ENCODE data around the gene GPR162. TPM values are rescaled to one million over a fixed set of nuclear protein-coding genes. Genes with fewer than 3 reads are reported as not detected.

GPR162 gene
- total and polyA plus RNA-seq, 4 donors, result 0.59 to 2.4 (median 1.7) TPM

GRCh38 chr12:6854036-6854435 is 32.4 kb downstream of the GPR162 start:
- Histone ChIP-seq H3K4me3 (ENCODE audit: low read depth in 1 of 3, low read length in 3 of 3) (no peak overlapping the region), H3K4me1 (ENCODE audit: control insufficient read depth in 4 of 4, insufficient read depth in 4 of 4, low read length in 3 of 4) (peaks cover 7 to 23% (median 13%) of the 10 kb centered on the region in 4 donors), H3K27me3 (ENCODE audit: control insufficient read depth in 4 of 4, insufficient read depth in 4 of 4, low read length in 3 of 4) (no peaks in the 10 kb centered on the region), H3K27ac (ENCODE audit: low read depth in 1 of 2, low read length in 2 of 2) (no peak overlapping the region), H3K9ac (ENCODE audit: low read depth in 1 of 2, low read length in 2 of 2) (no peak overlapping the region), H3K36me3 (ENCODE audit: control insufficient read depth in 4 of 4, insufficient read depth in 3 of 4, low read depth in 1 of 4, low read length in 3 of 4) (peaks cover 11 to 35% (median 25%) of the 10 kb centered on the region in 4 donors), H3K9me3 (ENCODE audit: control insufficient read depth in 4 of 4, low read length in 3 of 4) (no peaks in the 10 kb centered on the region)
- no peak for TF ChIP-seq ZBTB33 (IDR thresholded peaks at IDR 0.05)
- no peak for TF ChIP-seq REST (IDR thresholded peaks at IDR 0.05)
- TF ChIP-seq ATF3 (IDR thresholded peaks at IDR 0.05), result no peak
- 59% methylated on average over 6 of the region's 6 CpGs for WGBS
- DNase-seq (ENCODE audit: low spot score), result no peak

GRCh38 chr12:6855322-6855721 is 33.7 kb downstream of the GPR162 start:
- H3K27ac ChIP-seq (ENCODE audit: low read depth in 1 of 2, low read length in 2 of 2), result no peak overlapping the region
- no peak for DNase-seq (ENCODE audit: low spot score)
- no peak overlapping the region for H3K4me3 ChIP-seq (ENCODE audit: low read depth in 1 of 3, low read length in 3 of 3)
- peaks cover 7 to 23% (median 13%) of the 10 kb centered on the region in 4 donors for H3K4me1 ChIP-seq (ENCODE audit: control insufficient read depth in 4 of 4, insufficient read depth in 4 of 4, low read length in 3 of 4)
- WGBS, result 95% methylated on average over 14 of the region's 14 CpGs
- H3K36me3 ChIP-seq (ENCODE audit: control insufficient read depth in 4 of 4, insufficient read depth in 3 of 4, low read depth in 1 of 4, low read length in 3 of 4), result peaks cover 15 to 46% (median 30%) of the 10 kb centered on the region in 4 donors
- no peaks in the 10 kb centered on the region for H3K9me3 ChIP-seq (ENCODE audit: control insufficient read depth in 4 of 4, low read length in 3 of 4)
- TF ChIP-seq GABPA (IDR thresholded peaks at IDR 0.05 in 1 of 2, conservative IDR thresholded peaks at IDR 0.05 in 1 of 2), result no peak
- TF ChIP-seq RXRA (IDR thresholded peaks at IDR 0.05), result no peak
- no peak for TF ChIP-seq ZBTB33 (IDR thresholded peaks at IDR 0.05)
- no peak for TF ChIP-seq JUND (IDR thresholded peaks at IDR 0.05)
- TF ChIP-seq HNF4G (IDR thresholded peaks at IDR 0.05), result no peak
- TF ChIP-seq TAF1 (conservative IDR thresholded peaks at IDR 0.05), result no peak
- H3K27me3 ChIP-seq (ENCODE audit: control insufficient read depth in 4 of 4, insufficient read depth in 4 of 4, low read length in 3 of 4), result no peaks in the 10 kb centered on the region
- H3K9ac ChIP-seq (ENCODE audit: low read depth in 1 of 2, low read length in 2 of 2), result no peak overlapping the region

GRCh38 chr12:6858799-6859198 is 37.2 kb downstream of the GPR162 start:
- Histone ChIP-seq H3K9ac (ENCODE audit: low read depth in 1 of 2, low read length in 2 of 2) (no peak overlapping the region), H3K27me3 (ENCODE audit: control insufficient read depth in 4 of 4, insufficient read depth in 4 of 4, low read length in 3 of 4) (no peaks in the 10 kb centered on the region), H3K27ac (ENCODE audit: low read depth in 1 of 2, low read length in 2 of 2) (no peak overlapping the region), H3K36me3 (ENCODE audit: control insufficient read depth in 4 of 4, insufficient read depth in 3 of 4, low read depth in 1 of 4, low read length in 3 of 4) (peaks cover 18 to 71% (median 46%) of the 10 kb centered on the region in 4 donors), H3K4me1 (ENCODE audit: control insufficient read depth in 4 of 4, insufficient read depth in 4 of 4, low read length in 3 of 4) (peaks cover 0 to 3% (median 0%) of the 10 kb centered on the region in 4 donors), H3K4me3 (ENCODE audit: low read depth in 1 of 3, low read length in 3 of 3) (no peak overlapping the region), H3K9me3 (ENCODE audit: control insufficient read depth in 4 of 4, low read length in 3 of 4) (no peaks in the 10 kb centered on the region)
- 98% methylated on average over 2 of the region's 2 CpGs for WGBS
- no peak for DNase-seq (ENCODE audit: low spot score)
- no peak for TF ChIP-seq ZBTB33 (IDR thresholded peaks at IDR 0.05)
- no peak for TF ChIP-seq HNF4A (conservative IDR thresholded peaks at IDR 0.05)
- no peak for TF ChIP-seq HNF4G (IDR thresholded peaks at IDR 0.05)
- TF ChIP-seq FOXA2 (IDR thresholded peaks at IDR 0.05), result no peak
- no peak for TF ChIP-seq RXRA (IDR thresholded peaks at IDR 0.05)
- TF ChIP-seq ATF3 (IDR thresholded peaks at IDR 0.05), result no peak
- TF ChIP-seq NR2F2 (IDR thresholded peaks at IDR 0.05), result no peak
- no peak for TF ChIP-seq FOXA1 (IDR thresholded peaks at IDR 0.05)
- no peak for TF ChIP-seq RAD21 (IDR thresholded peaks at IDR 0.05)
- no peak for TF ChIP-seq YY1 (IDR thresholded peaks at IDR 0.05)
- no peak for TF ChIP-seq CTCF (IDR thresholded peaks at IDR 0.05; ENCODE audit: low read depth, low read length, missing input control)
- TF ChIP-seq SP1 (IDR thresholded peaks at IDR 0.05), result no peak
